ENCODE results near the gene CA11.

DNA sequence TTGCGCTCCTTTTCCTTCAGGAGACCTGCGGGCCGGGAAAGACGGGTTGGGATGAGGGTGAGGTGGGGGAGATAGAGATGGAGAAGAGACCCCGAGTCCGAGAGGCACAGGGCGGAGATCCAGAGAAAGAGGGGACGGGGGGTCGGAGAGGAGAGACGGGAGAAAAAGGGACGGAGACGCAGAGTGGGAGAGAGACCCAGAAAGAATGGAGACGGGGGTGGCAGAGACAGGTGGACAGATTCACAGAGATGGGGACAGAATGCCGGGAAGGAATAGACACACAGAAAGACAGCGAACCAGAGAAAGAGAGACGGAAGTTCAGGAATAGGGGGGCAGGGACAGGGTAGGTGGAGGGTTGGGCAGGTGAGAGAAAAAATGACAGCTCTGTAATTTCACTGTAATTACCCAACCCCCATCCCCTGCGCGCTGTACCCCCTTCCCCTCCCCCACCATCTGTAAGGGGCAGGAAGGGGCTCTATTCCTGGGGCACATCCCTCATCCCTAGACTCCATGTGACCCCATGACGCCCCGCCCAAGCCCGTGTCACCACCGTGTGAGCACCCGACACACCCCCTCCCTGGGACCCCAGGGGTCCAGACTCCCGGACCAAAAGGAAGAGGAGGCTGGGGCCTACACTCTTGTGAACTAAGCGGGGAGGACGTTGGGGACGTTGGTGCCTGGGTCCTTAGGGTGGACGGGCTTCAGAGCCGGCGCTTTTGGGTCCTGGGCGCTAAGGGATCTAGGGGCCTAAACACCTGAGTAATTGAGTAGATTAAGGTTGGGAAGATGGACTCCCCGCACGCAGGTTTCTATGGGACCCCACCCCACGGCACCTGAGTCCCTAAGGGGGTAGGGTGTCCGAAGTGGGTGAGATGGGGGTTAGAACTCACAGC, 9.8 kb downstream of the CA11 start:
- TF ChIP-seq CTCF (IDR thresholded peaks at IDR 0.05; ENCODE audit: low read length) (no peak), EZH2 (IDR thresholded peaks at IDR 0.05; ENCODE audit: borderline replicate concordance, low read length) (no peak)

Data from OCI-LY1 (cell line).